ENCODE data around the gene RFT1.
A peak's percentile ranks its signal among the peaks of the same experiment; 100 is the strongest.

RFT1 gene

GRCh38 chr3:53049987-53050386 lies 80.2 kb downstream of the RFT1 start:
- no peaks in the 10 kb centered on the region for H3K9me3 ChIP-seq (ENCODE audit: insufficient read depth, low read length, severe bottlenecking)
- DNase-seq (no peak), ATAC-seq (ENCODE audit: insufficient read depth, low read depth) (no peak)
- no peaks in the 10 kb centered on the region; the same call in 1 of the 2 replicates for H3K36me3 ChIP-seq (ENCODE audit: insufficient read depth, low read length)
- no peaks in the 10 kb centered on the region for H4K20me1 ChIP-seq (ENCODE audit: insufficient read depth, low read length)
- H3K27me3 ChIP-seq (ENCODE audit: insufficient read depth, low read length, poor library complexity), result no peaks in the 10 kb centered on the region
- H3K4me1 ChIP-seq (ENCODE audit: insufficient read depth, low read length), result peaks cover 8% of the 10 kb centered on the region
- H3K4me3 ChIP-seq (ENCODE audit: low read depth in 1 of 2, low read length in 2 of 2), result no peak overlapping the region
- no peak overlapping the region for H3K9ac ChIP-seq (ENCODE audit: low read depth, low read length)
- H3K4me2 ChIP-seq (ENCODE audit: insufficient read depth, low read length), result no peak overlapping the region
- no peak for TF ChIP-seq EZH2 (IDR thresholded peaks at IDR 0.05; ENCODE audit: borderline replicate concordance, low read depth, low read length, severe bottlenecking)
- no peak for TF ChIP-seq CTCF (IDR thresholded peaks at IDR 0.05; ENCODE audit: borderline replicate concordance, extremely low read depth, low read length, poor library complexity, severe bottlenecking)
- peaks cover 6% of the 10 kb centered on the region for H3K79me2 ChIP-seq (ENCODE audit: insufficient read depth, low read length)
- no peak overlapping the region for H3K27ac ChIP-seq (ENCODE audit: low read length)
- H2AFZ ChIP-seq (ENCODE audit: low read depth, low read length), result no peak overlapping the region

GRCh38 chr3:53046171-53047170 lies 83.8 kb downstream of the RFT1 start:
- peaks cover 11% of the 10 kb centered on the region; the same call in 1 of the 2 replicates for H4K20me1 ChIP-seq (ENCODE audit: insufficient read depth, low read length)
- peak overlapping the region; percentile 65 for H3K4me2 ChIP-seq (ENCODE audit: insufficient read depth, low read length)
- H3K36me3 ChIP-seq (ENCODE audit: insufficient read depth, low read length), result no peaks in the 10 kb centered on the region; the same call in 1 of the 2 replicates
- H2AFZ ChIP-seq (ENCODE audit: low read depth, low read length), result peak overlapping the region; percentile 90
- no peaks in the 10 kb centered on the region for H3K9me3 ChIP-seq (ENCODE audit: insufficient read depth, low read length, severe bottlenecking)
- H3K4me3 ChIP-seq (ENCODE audit: low read depth in 1 of 2, low read length in 2 of 2), result peak overlapping the region in 1 of 2 experiments; percentile 61; a peak in 3 of 4 replicates
- peaks cover 41% of the 10 kb centered on the region for H3K79me2 ChIP-seq (ENCODE audit: insufficient read depth, low read length)
- peak overlapping the region; percentile 100 for H3K9ac ChIP-seq (ENCODE audit: low read depth, low read length)
- TF ChIP-seq EZH2 (IDR thresholded peaks at IDR 0.05; ENCODE audit: borderline replicate concordance, low read depth, low read length, severe bottlenecking), result no peak
- TF ChIP-seq CTCF (IDR thresholded peaks at IDR 0.05; ENCODE audit: borderline replicate concordance, extremely low read depth, low read length, poor library complexity, severe bottlenecking), result peak; percentile 29
- H3K27me3 ChIP-seq (ENCODE audit: insufficient read depth, low read length, poor library complexity), result no peaks in the 10 kb centered on the region
- peak; percentile 19 for DNase-seq
- H3K4me1 ChIP-seq (ENCODE audit: insufficient read depth, low read length), result peaks cover 36% of the 10 kb centered on the region
- ATAC-seq (ENCODE audit: insufficient read depth, low read depth), result no peak
- H3K27ac ChIP-seq (ENCODE audit: low read length), result peak overlapping the region; percentile 95

GRCh38 chr3:53045518-53046170 lies 84.6 kb downstream of the RFT1 start, which contains the start of gene SFMBT1:
SFMBT1 (minus strand) TSS chr3:53046073; CDS start chr3:52969128, 76,945 bp downstream.
- Histone ChIP-seq H3K4me3 (ENCODE audit: low read depth in 1 of 2, low read length in 2 of 2) (peak within 1 kb of the TSS; percentile 61 to 82; a peak in 3 of 4 replicates), H3K79me2 (ENCODE audit: insufficient read depth, low read length) (peaks cover 50% of the 10 kb centered on the region), H3K27me3 (ENCODE audit: insufficient read depth, low read length, poor library complexity) (no peaks in the 10 kb centered on the region), H3K36me3 (ENCODE audit: insufficient read depth, low read length) (no peaks in the 10 kb centered on the region; the same call in 1 of the 2 replicates), H3K4me1 (ENCODE audit: insufficient read depth, low read length) (peaks cover 36% of the 10 kb centered on the region), H2AFZ (ENCODE audit: low read depth, low read length) (peak within 1 kb of the TSS; percentile 90), H3K9ac (ENCODE audit: low read depth, low read length) (peak within 1 kb of the TSS; percentile 100), H3K4me2 (ENCODE audit: insufficient read depth, low read length) (peak within 1 kb of the TSS; percentile 71), H4K20me1 (ENCODE audit: insufficient read depth, low read length) (peaks cover 13% of the 10 kb centered on the region; the same call in 1 of the 2 replicates), H3K9me3 (ENCODE audit: insufficient read depth, low read length, severe bottlenecking) (no peaks in the 10 kb centered on the region), H3K27ac (ENCODE audit: low read length) (peak within 1 kb of the TSS; percentile 95)
- TF ChIP-seq CTCF (IDR thresholded peaks at IDR 0.05; ENCODE audit: borderline replicate concordance, extremely low read depth, low read length, poor library complexity, severe bottlenecking) (no peak), EZH2 (IDR thresholded peaks at IDR 0.05; ENCODE audit: borderline replicate concordance, low read depth, low read length, severe bottlenecking) (no peak)
- DNase-seq (peak; percentile 82), ATAC-seq (ENCODE audit: insufficient read depth, low read depth) (peak; percentile 76)

Data from DND-41 (cell line).